Natural killer cell (primary cell): ENCODE measurements around the gene BTBD2. TPM values are rescaled to one million over a fixed set of nuclear protein-coding genes. Genes with fewer than 3 reads are reported as not detected.

Experiments
- ATAC-seq, 3 donors: fragments of 150-1000 bp in 2 of 3; fragments of 200-7000 bp in 1 of 3; cut with Tn5 transposase; 1 replicate in 1 of 3; 2 replicates in 2 of 3; pipeline ENCODE4 v1.10.0; 2021; ENCODE audit warnings: mild to moderate bottlenecking in 2 of 3, moderate library complexity in 2 of 3
- DNase-seq, 2 donors: peaks; one replicate each; pipeline versions ENCODE4 v3.0.0 to v3.0.0-alpha.2; 2013 to 2021; ENCODE audit warnings: mixed read lengths in 1 of 2
- H3K27ac ChIP-seq: one replicate; pipeline ENCODE4 v1.5.1; 2013; ENCODE audit warnings: mild to moderate bottlenecking, low read length
- H3K27me3 ChIP-seq: one replicate; pipeline ENCODE4 v1.6.1; 2013; ENCODE audit warnings: low read length; ENCODE audit not compliant: control insufficient read depth, insufficient read depth
- H3K36me3 ChIP-seq: one replicate; pipeline ENCODE4 v1.6.1; 2013; ENCODE audit warnings: low read length; ENCODE audit not compliant: control insufficient read depth, insufficient read depth
- H3K4me1 ChIP-seq: one replicate; pipeline ENCODE4 v1.6.1; 2013; ENCODE audit warnings: low read length; ENCODE audit not compliant: control insufficient read depth, insufficient read depth
- H3K4me3 ChIP-seq: one replicate; pipeline ENCODE4 v1.5.1; 2013; ENCODE audit warnings: low read length
- H3K9me3 ChIP-seq: one replicate; pipeline ENCODE4 v1.6.1; 2013; ENCODE audit warnings: low read length; ENCODE audit not compliant: control insufficient read depth, insufficient read depth
- H3K27ac Mint-ChIP-seq, 2 donors: one replicate each; pipeline ENCODE4 v1.8.0; 2022; ENCODE audit warnings: mild to moderate bottlenecking in 2 of 2, mixed read lengths in 2 of 2, moderate library complexity in 1 of 2
- H3K27me3 Mint-ChIP-seq, 2 donors: one replicate each; pipeline ENCODE4 v1.8.0; 2022; ENCODE audit warnings: low read depth in 2 of 2, mixed read lengths in 2 of 2
- H3K36me3 Mint-ChIP-seq: one replicate; pipeline ENCODE4 v1.8.0; 2022; ENCODE audit warnings: mixed read lengths
- H3K4me1 Mint-ChIP-seq, 2 donors: one replicate each; pipeline ENCODE4 v1.8.0; 2022; ENCODE audit warnings: mixed read lengths in 2 of 2
- H3K4me3 Mint-ChIP-seq: one replicate; pipeline ENCODE4 v1.8.0; 2022; ENCODE audit warnings: mild to moderate bottlenecking, moderate library complexity, mixed read lengths
- H3K9me3 Mint-ChIP-seq, 2 donors: one replicate each; pipeline ENCODE4 v1.8.0; 2022; ENCODE audit warnings: mixed read lengths in 2 of 2
- WGBS: methylation state at CpG from one replicate; pipeline ENCODE4 v1.1.7; 2013; ENCODE audit warnings: missing lambda C conversion rate; ENCODE audit not compliant: insufficient coverage; 5-methylcytosine and 5-hydroxymethylcytosine counted together
- intact Hi-C: fragments of 100-400 bp; cut with micrococcal nuclease; formaldehyde crosslinking; loops from one replicate; pipeline ENCODE4 v1.14.2; 2022
- total RNA-seq, 4 donors: library from RNA; stranded (reverse); fragments of 120-200 nt in 1 of 4; gene quantifications; one replicate each; pipeline versions ENCODE4 v1.2.3 to v1.2.4, GENCODE V29; 2013 to 2022
- TF ChIP-seq, protein P1 (sequence below): fragments of 200-600 bp; IDR thresholded peaks from one replicate; pipeline ENCODE4 v1.8.0; 2022; ENCODE audit warnings: antibody characterized with exemption

BTBD2 gene
- total RNA-seq, 3 donors from 2014 or later (not counting 1 experiment from before 2014, with no cell fraction given), result 47.6 to 57.0 (median 53.4) TPM

DNA sequence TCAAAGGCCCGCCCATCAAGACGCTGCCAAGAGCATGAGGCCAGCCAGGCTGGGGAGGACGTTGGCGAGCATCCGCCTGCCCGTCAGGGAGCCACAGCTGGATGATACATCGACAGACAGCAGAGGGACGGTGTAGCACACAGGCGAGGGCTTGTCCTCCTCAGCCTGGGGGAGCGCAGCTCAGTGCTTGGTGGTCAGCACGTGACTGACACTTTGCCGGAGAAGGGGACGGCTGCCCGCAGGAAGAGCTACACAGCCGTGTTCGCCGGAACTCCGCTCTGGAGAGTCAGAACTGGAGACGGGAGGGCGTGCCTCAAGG, 40.4 kb downstream of the BTBD2 start:
- Mint-ChIP-seq H3K9me3 (no peaks in the 10 kb centered on the region), H3K36me3 (no peaks in the 10 kb centered on the region)

DNA sequence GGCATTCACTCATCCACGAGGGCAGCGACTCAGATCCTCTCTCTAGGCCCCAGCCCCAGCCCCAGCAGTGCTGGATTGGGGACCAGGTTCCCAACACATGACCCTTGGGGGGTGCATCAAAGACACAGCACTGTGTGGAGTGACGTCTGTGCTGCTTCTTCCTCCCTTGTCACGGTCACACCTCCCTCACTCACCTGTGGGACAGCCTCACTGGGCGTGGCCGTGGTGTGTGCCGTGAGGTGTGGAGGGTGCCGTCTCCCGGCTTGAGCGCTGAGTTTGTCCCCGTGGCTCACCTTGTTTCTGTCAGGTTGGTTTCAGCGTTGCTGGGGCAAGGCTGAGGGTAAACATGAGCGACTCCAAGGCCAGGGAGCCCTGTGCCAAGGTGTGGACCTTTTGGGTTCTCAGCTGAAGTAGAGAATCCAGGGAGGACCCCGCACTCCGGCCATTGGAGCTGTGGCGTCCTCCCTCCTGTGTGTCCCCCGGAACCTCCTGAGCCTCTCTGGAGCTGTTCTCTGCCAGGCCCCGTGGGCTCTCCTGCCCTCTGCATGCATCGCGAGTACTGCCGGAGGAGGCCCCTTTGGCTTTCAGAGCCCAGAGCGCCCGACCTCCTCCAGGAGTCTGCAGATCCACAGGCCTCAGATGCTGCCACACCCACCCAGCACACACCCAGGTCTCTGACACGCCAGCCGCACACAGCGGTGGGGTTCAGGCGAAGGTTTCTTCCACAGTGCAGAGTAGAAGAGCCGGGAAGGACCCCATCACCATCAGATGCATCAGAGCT, 40.9 kb downstream of the BTBD2 start:
- ATAC-seq (no peak), DNase-seq (no peak)
- Histone ChIP-seq H3K27me3 (no peaks in the 10 kb centered on the region), H3K4me1 (peaks cover 5% of the 10 kb centered on the region), H3K36me3 (peaks cover 37% of the 10 kb centered on the region), H3K9me3 (no peaks in the 10 kb centered on the region), H3K4me3 (no peak overlapping the region), H3K27ac (no peak overlapping the region)
- Mint-ChIP-seq H3K36me3 (no peaks in the 10 kb centered on the region), H3K27ac (peak overlapping the region; percentile 62 to 75), H3K9me3 (no peaks in the 10 kb centered on the region), H3K4me1 (peaks cover 0 to 6% of the 10 kb centered on the region in 2 donors), H3K27me3 (no peaks in the 10 kb centered on the region), H3K4me3 (no peak overlapping the region)
- 90% methylated on average over 28 of the region's 28 CpGs for WGBS
- intact Hi-C loops, result no loop called here
- TF ChIP-seq, protein P1, sequence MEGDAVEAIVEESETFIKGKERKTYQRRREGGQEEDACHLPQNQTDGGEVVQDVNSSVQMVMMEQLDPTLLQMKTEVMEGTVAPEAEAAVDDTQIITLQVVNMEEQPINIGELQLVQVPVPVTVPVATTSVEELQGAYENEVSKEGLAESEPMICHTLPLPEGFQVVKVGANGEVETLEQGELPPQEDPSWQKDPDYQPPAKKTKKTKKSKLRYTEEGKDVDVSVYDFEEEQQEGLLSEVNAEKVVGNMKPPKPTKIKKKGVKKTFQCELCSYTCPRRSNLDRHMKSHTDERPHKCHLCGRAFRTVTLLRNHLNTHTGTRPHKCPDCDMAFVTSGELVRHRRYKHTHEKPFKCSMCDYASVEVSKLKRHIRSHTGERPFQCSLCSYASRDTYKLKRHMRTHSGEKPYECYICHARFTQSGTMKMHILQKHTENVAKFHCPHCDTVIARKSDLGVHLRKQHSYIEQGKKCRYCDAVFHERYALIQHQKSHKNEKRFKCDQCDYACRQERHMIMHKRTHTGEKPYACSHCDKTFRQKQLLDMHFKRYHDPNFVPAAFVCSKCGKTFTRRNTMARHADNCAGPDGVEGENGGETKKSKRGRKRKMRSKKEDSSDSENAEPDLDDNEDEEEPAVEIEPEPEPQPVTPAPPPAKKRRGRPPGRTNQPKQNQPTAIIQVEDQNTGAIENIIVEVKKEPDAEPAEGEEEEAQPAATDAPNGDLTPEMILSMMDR, result no peak

More for the DNA sequence above, 40.4 kb downstream of the BTBD2 start:
- H3K4me1 ChIP-seq, result peaks cover 5% of the 10 kb centered on the region
- no peak for ATAC-seq
- Mint-ChIP-seq H3K4me3 (no peak overlapping the region), H3K4me1 (peaks cover 0 to 5% of the 10 kb centered on the region in 2 donors), H3K27ac (no peak overlapping the region), H3K27me3 (no peaks in the 10 kb centered on the region)
- H3K27ac ChIP-seq, result no peak overlapping the region
- 96% methylated on average over 20 of the region's 20 CpGs for WGBS
- no peaks in the 10 kb centered on the region for H3K9me3 ChIP-seq
- no peak overlapping the region for H3K4me3 ChIP-seq
- no peak for DNase-seq
- TF ChIP-seq, protein P1, result no peak
- intact Hi-C loops, result no loop called here
- H3K36me3 ChIP-seq, result peaks cover 40% of the 10 kb centered on the region
- no peaks in the 10 kb centered on the region for H3K27me3 ChIP-seq

- Histone ChIP-seq H3K27me3 (no peaks in the 10 kb centered on the region), H3K4me1 (peaks cover 25% of the 10 kb centered on the region), H3K36me3 (peaks cover 30% of the 10 kb centered on the region), H3K9me3 (no peaks in the 10 kb centered on the region), H3K4me3 (no peak overlapping the region), H3K27ac (no peak overlapping the region)
- no peak overlapping the region for H3K27ac Mint-ChIP-seq
- 94% methylated on average over 27 of the region's 27 CpGs for WGBS
- intact Hi-C loops, result no loop called here
- H3K27me3 Mint-ChIP-seq, result no peaks in the 10 kb centered on the region
- ATAC-seq, result no peak
- DNase-seq, result no peak
- H3K9me3 Mint-ChIP-seq, result no peaks in the 10 kb centered on the region
- no peak overlapping the region for H3K4me3 Mint-ChIP-seq
- no peaks in the 10 kb centered on the region for H3K36me3 Mint-ChIP-seq
- H3K4me1 Mint-ChIP-seq, result peaks cover 12 to 29% of the 10 kb centered on the region in 2 donors
- TF ChIP-seq, protein P1, result no peak
These were observed 44.6 kb downstream of the BTBD2 start for GRCh38 chr19:1970806-1971502.
